ENCODE results near the gene MRPS18C.

MRPS18C gene

GRCh38 chr4:83455281-83456183 lies at the start of gene MRPS18C, which contains the start of gene HELQ:
TSS of gene MRPS18C (plus strand) at chr4:83456058. CDS start at chr4:83456078, 20 bp downstream.
TSS of gene HELQ (minus strand) at chr4:83455823. CDS start at chr4:83455693, 130 bp downstream.
- peak; percentile 92 for DNase-seq (ENCODE audit: extremely low spot score, insufficient read length, low read depth)
- peak; percentile 99 for FAIRE-seq

GRCh38 chr4:83408908-83409307 lies 47.0 kb upstream of the MRPS18C start:
- DNase-seq (ENCODE audit: extremely low spot score, insufficient read length, low read depth) (no peak), FAIRE-seq (no peak)

- DNase-seq (ENCODE audit: extremely low spot score, insufficient read length, low read depth): no peak
- FAIRE-seq: no peak
Observed at GRCh38 chr4:83413676-83414075, 42.2 kb upstream of the MRPS18C start.

- no peak for FAIRE-seq
Observed at GRCh38 chr4:83417566-83417965, 38.3 kb upstream of the MRPS18C start.

GRCh38 chr4:83418211-83418610 lies 37.6 kb upstream of the MRPS18C start:
- FAIRE-seq (no peak), DNase-seq (ENCODE audit: extremely low spot score, insufficient read length, low read depth) (no peak)

More at GRCh38 chr4:83417566-83417965, 38.3 kb upstream of the MRPS18C start:
- DNase-seq (ENCODE audit: extremely low spot score, insufficient read length, low read depth): no peak

GRCh38 chr4:83431200-83431599 lies 24.7 kb upstream of the MRPS18C start:
- DNase-seq (ENCODE audit: extremely low spot score, insufficient read length, low read depth) (no peak), FAIRE-seq (no peak)

GRCh38 chr4:83436680-83437079 lies 19.2 kb upstream of the MRPS18C start:
- DNase-seq (ENCODE audit: extremely low spot score, insufficient read length, low read depth) (no peak), FAIRE-seq (no peak)

GRCh38 chr4:83438719-83439118 lies 17.1 kb upstream of the MRPS18C start:
- no peak for DNase-seq (ENCODE audit: extremely low spot score, insufficient read length, low read depth)
- FAIRE-seq: no peak

GRCh38 chr4:83440148-83440814 lies 15.6 kb upstream of the MRPS18C start:
- no peak for FAIRE-seq
- DNase-seq (ENCODE audit: extremely low spot score, insufficient read length, low read depth): no peak

- DNase-seq (ENCODE audit: extremely low spot score, insufficient read length, low read depth): no peak
- FAIRE-seq: no peak
Observed at GRCh38 chr4:83440899-83441298, 15.0 kb upstream of the MRPS18C start.

- no peak for DNase-seq (ENCODE audit: extremely low spot score, insufficient read length, low read depth)
- FAIRE-seq: no peak
Observed at GRCh38 chr4:83449009-83449408, 6.8 kb upstream of the MRPS18C start.

- FAIRE-seq: peak; percentile 38
Observed at GRCh38 chr4:83454686-83455085, 1.2 kb upstream of the MRPS18C start.

GRCh38 chr4:83456184-83456501 lies 285 bp downstream of the MRPS18C start:
- DNase-seq (ENCODE audit: extremely low spot score, insufficient read length, low read depth) (no peak), FAIRE-seq (no peak)

More at GRCh38 chr4:83454686-83455085, 1.2 kb upstream of the MRPS18C start:
- no peak for DNase-seq (ENCODE audit: extremely low spot score, insufficient read length, low read depth)

GRCh38 chr4:83473423-83473822 lies 17.6 kb downstream of the MRPS18C start:
- FAIRE-seq: no peak
- DNase-seq (ENCODE audit: extremely low spot score, insufficient read length, low read depth): no peak

- no peak for FAIRE-seq
Observed at GRCh38 chr4:83473966-83474365, 18.1 kb downstream of the MRPS18C start.

GRCh38 chr4:83484500-83485461 lies 28.9 kb downstream of the MRPS18C start, which contains the start of gene ABRAXAS1:
TSS of gene ABRAXAS1 (minus strand) at chr4:83485100. CDS start at chr4:83485072, 28 bp downstream.
- DNase-seq (ENCODE audit: extremely low spot score, insufficient read length, low read depth) (peak; percentile 94), FAIRE-seq (peak; percentile 88)

More at GRCh38 chr4:83473966-83474365, 18.1 kb downstream of the MRPS18C start:
- no peak for DNase-seq (ENCODE audit: extremely low spot score, insufficient read length, low read depth)

GRCh38 chr4:83486457-83487129 lies 30.7 kb downstream of the MRPS18C start:
- no peak for FAIRE-seq
- no peak for DNase-seq (ENCODE audit: extremely low spot score, insufficient read length, low read depth)

GRCh38 chr4:83489711-83490326 lies 34.0 kb downstream of the MRPS18C start:
- FAIRE-seq: no peak
- DNase-seq (ENCODE audit: extremely low spot score, insufficient read length, low read depth): no peak

Data from GM18507 (cell line).